IPS-15b (cell line): ENCODE results near the gene IQCK.

Experiments
- H3K27me3 ChIP-seq: one replicate; pipeline ENCODE4 v1.6.1; 2013; ENCODE audit warnings: low read length; ENCODE audit not compliant: control insufficient read depth, insufficient read depth
- H3K36me3 ChIP-seq: one replicate; pipeline ENCODE4 v1.6.1; 2013; ENCODE audit warnings: low read length; ENCODE audit not compliant: control insufficient read depth, insufficient read depth
- H3K4me1 ChIP-seq: one replicate; pipeline ENCODE4 v1.6.1; 2013; ENCODE audit warnings: mild to moderate bottlenecking, low read length; ENCODE audit not compliant: control insufficient read depth, insufficient read depth
- H3K4me3 ChIP-seq: one replicate; pipeline ENCODE4 v1.5.1; 2013; ENCODE audit warnings: low read depth, low read length
- H3K9ac ChIP-seq: one replicate; pipeline ENCODE4 v1.6.1; 2013; ENCODE audit warnings: low read depth, mild to moderate bottlenecking, low read length
- H3K9me3 ChIP-seq: one replicate; pipeline ENCODE4 v1.6.1; 2013; ENCODE audit warnings: mild to moderate bottlenecking, low read length; ENCODE audit not compliant: control insufficient read depth, insufficient read depth

The IQCK gene

DNA sequence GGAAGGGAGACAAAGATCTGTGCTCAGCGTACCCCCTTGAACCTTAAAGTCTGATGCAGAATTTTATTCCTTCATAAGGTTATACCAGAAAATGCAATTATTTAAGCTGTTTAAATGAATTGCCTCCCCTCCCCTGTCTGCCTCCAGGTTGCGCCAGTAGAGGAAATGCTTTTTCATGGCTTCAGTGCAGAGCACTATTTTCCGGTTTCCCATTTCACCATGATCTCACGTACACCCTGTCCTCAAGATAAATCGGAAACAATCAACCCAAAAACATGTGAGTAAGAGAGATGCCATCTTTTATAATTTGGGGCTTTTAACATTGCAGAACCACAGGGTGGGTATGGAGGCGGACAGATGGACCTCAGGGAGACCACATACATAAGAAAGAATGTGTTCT, 15.5 kb downstream of the IQCK start:
- Histone ChIP-seq H3K4me1 (no peaks in the 10 kb centered on the region), H3K9ac (no peak overlapping the region), H3K36me3 (peaks cover 4% of the 10 kb centered on the region), H3K27me3 (no peaks in the 10 kb centered on the region), H3K4me3 (no peak overlapping the region), H3K9me3 (no peaks in the 10 kb centered on the region)

- no peak overlapping the region for H3K4me3 ChIP-seq
- peaks cover 4% of the 10 kb centered on the region for H3K36me3 ChIP-seq
- no peaks in the 10 kb centered on the region for H3K27me3 ChIP-seq
- H3K9me3 ChIP-seq = no peaks in the 10 kb centered on the region
- H3K9ac ChIP-seq = no peak overlapping the region
- no peaks in the 10 kb centered on the region for H3K4me1 ChIP-seq
Observed at GRCh38 chr16:19735074-19735867, 17.2 kb downstream of the IQCK start.

DNA sequence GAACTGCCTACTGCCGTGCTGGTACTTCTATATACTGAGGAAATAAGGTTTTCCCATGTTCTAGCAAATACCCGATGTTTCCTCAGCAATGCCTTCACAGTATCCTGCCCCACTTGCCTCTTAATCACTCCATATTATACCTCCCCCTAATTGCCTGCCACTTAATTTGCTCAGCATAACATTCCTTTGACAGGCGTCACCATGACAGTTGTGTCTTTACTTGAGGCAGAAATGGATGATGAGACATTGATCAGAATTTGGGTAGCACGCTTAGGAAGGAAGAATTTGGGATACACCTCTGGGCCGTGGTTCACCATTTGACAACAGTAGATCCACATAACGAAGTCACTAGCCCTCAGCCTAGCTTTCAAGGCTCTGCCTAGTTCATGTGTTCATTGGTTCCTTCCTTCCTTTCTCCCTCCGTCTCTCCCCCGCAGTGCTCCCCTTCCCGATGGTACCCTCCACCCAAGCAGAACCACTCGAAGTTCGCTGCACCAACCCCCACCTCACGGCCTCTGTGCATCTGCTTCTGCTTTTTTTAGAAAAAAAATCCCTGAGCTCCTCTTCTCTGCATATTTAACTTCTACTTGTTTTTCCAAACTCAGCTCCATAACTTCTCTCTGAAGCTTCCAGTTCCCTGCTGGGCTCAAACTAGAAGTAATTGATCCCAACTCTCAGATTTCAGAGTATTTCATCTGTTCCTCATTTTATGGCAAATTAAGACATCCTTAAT, 19.4 kb downstream of the IQCK start:
- no peak overlapping the region for H3K4me3 ChIP-seq
- H3K4me1 ChIP-seq = no peaks in the 10 kb centered on the region

DNA sequence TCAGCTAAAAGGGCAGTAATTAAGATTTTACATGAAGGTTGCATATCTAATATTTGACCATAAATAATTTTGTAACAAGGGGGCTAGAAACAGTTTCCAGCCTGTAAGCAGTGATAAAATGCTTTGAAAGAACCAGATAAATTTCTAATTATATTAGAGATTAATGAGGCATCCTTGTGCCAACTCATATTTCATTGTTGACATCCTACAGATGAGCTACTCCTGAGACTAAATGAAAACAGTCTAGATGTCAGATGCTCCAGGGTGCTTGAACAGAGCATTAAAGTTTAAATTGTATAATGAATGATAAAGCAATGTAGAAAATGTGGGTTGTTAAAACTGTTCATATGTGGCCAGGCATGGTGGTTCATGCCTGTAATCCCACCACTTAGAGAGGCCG, 23.3 kb downstream of the IQCK start:
- no peak overlapping the region for H3K9ac ChIP-seq
- H3K36me3 ChIP-seq = no peaks in the 10 kb centered on the region
- no peaks in the 10 kb centered on the region for H3K9me3 ChIP-seq
- H3K4me3 ChIP-seq = no peak overlapping the region
- no peaks in the 10 kb centered on the region for H3K27me3 ChIP-seq
- H3K4me1 ChIP-seq = no peaks in the 10 kb centered on the region

More for the DNA sequence above, 19.4 kb downstream of the IQCK start:
- H3K27me3 ChIP-seq = no peaks in the 10 kb centered on the region
- no peak overlapping the region for H3K9ac ChIP-seq
- peaks cover 4% of the 10 kb centered on the region for H3K36me3 ChIP-seq
- no peaks in the 10 kb centered on the region for H3K9me3 ChIP-seq

GRCh38 chr16:19743816-19744159, 25.7 kb downstream of the IQCK start:
- Histone ChIP-seq H3K36me3 (no peaks in the 10 kb centered on the region), H3K9ac (no peak overlapping the region), H3K4me3 (no peak overlapping the region), H3K4me1 (no peaks in the 10 kb centered on the region), H3K9me3 (no peaks in the 10 kb centered on the region), H3K27me3 (no peaks in the 10 kb centered on the region)

GRCh38 chr16:19744670-19745069, 26.6 kb downstream of the IQCK start:
- H3K9ac ChIP-seq = no peak overlapping the region
- H3K4me1 ChIP-seq = no peaks in the 10 kb centered on the region

GRCh38 chr16:19745286-19746010, 27.4 kb downstream of the IQCK start:
- H3K4me3 ChIP-seq = no peak overlapping the region
- H3K9me3 ChIP-seq = no peaks in the 10 kb centered on the region
- H3K4me1 ChIP-seq = no peaks in the 10 kb centered on the region
- no peaks in the 10 kb centered on the region for H3K27me3 ChIP-seq
- H3K36me3 ChIP-seq = no peaks in the 10 kb centered on the region
- H3K9ac ChIP-seq = no peak overlapping the region

More at GRCh38 chr16:19744670-19745069, 26.6 kb downstream of the IQCK start:
- no peak overlapping the region for H3K4me3 ChIP-seq
- H3K36me3 ChIP-seq = no peaks in the 10 kb centered on the region
- H3K27me3 ChIP-seq = no peaks in the 10 kb centered on the region
- H3K9me3 ChIP-seq = no peaks in the 10 kb centered on the region

DNA sequence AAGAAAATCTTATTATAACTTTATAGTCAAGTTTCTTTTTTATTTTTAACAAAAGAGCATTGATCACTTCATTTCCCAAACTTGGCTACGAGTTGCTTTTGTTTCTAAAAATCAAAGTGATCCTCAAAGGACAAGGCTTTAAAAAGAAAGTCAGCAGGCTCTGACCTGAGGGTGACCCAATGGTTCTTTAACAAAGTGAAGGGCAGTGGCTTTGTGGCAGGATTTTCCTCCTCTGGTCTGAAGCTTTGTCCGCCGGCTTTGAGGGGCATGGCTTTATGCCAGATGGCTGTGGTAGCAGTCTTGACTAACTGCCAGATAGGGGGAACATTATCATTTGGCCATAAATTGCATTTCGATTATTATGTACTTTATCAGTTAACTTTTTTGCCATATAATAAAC, 28.5 kb downstream of the IQCK start:
- Histone ChIP-seq H3K36me3 (no peaks in the 10 kb centered on the region), H3K9me3 (no peaks in the 10 kb centered on the region), H3K4me3 (no peak overlapping the region), H3K4me1 (no peaks in the 10 kb centered on the region), H3K9ac (no peak overlapping the region), H3K27me3 (no peaks in the 10 kb centered on the region)

GRCh38 chr16:19748389-19749168, 30.5 kb downstream of the IQCK start:
- Histone ChIP-seq H3K4me1 (no peaks in the 10 kb centered on the region), H3K36me3 (no peaks in the 10 kb centered on the region), H3K9me3 (no peaks in the 10 kb centered on the region), H3K27me3 (no peaks in the 10 kb centered on the region), H3K9ac (no peak overlapping the region), H3K4me3 (no peak overlapping the region)

- H3K4me1 ChIP-seq = no peaks in the 10 kb centered on the region
- H3K4me3 ChIP-seq = no peak overlapping the region
- H3K9ac ChIP-seq = no peak overlapping the region
- H3K9me3 ChIP-seq = no peaks in the 10 kb centered on the region
- no peaks in the 10 kb centered on the region for H3K36me3 ChIP-seq
- no peaks in the 10 kb centered on the region for H3K27me3 ChIP-seq
Observed at GRCh38 chr16:19749571-19750080, 31.6 kb downstream of the IQCK start.
